Astrocyte of the cerebellum (primary cell): ENCODE results near the gene ZNF486.
A peak's percentile ranks its signal among the peaks of the same experiment; 100 is the strongest.
"Not testable (repeated sequence)": the region's sequence is repeated elsewhere in the genome, so short reads cannot be mapped to it uniquely, and the experiment has no call there.

Source experiments
- DNase-seq: peaks from one replicate; pipeline ENCODE4 v3.0.0-alpha.2; 2011; ENCODE audit warnings: low read depth
- H3K4me3 ChIP-seq: 2 replicates; pipeline ENCODE4 v1.5.1; 2011; ENCODE audit warnings: mild to moderate bottlenecking, low read depth, low read length, moderate library complexity
- CTCF ChIP-seq: IDR thresholded peaks from 2 replicates; pipeline ENCODE4 v1.5.1; 2012; ENCODE audit warnings: low read length, low read depth, moderate library complexity, mild to moderate bottlenecking; ENCODE audit errors: missing control alignments
- in situ Hi-C: cut with HindIII; loops from 2 replicates; pipeline ENCODE4 v1.10.0; 2017; ENCODE audit warnings: low sequenced_read_pairs

ZNF486 gene

GRCh38 chr19:20154636-20155035 lies 12.4 kb upstream of the ZNF486 start:
- TF ChIP-seq CTCF = no peak
- in situ Hi-C loops = no loop called here
- no peak overlapping the region for H3K4me3 ChIP-seq
- no peak for DNase-seq

- no peak for TF ChIP-seq CTCF
- no peak for DNase-seq
- in situ Hi-C loops = no loop called here
- no peak overlapping the region for H3K4me3 ChIP-seq
These were observed 4.2 kb upstream of the ZNF486 start for GRCh38 chr19:20162821-20163220.

GRCh38 chr19:20164456-20164855 lies 2.6 kb upstream of the ZNF486 start:
- TF ChIP-seq CTCF = no peak
- in situ Hi-C loops = no loop called here
- no peak overlapping the region for H3K4me3 ChIP-seq
- no peak for DNase-seq

GRCh38 chr19:20165971-20166592 lies 932 bp upstream of the ZNF486 start:
- in situ Hi-C loops = no loop called here
- H3K4me3 ChIP-seq = no peak overlapping the region
- TF ChIP-seq CTCF = no peak
- DNase-seq = no peak

- peak overlapping the region; percentile 79 for H3K4me3 ChIP-seq
- in situ Hi-C loops = no loop called here
- DNase-seq = peak; percentile 5
- no peak for TF ChIP-seq CTCF
These were observed 673 bp downstream of the ZNF486 start for GRCh38 chr19:20167651-20168122.

GRCh38 chr19:20171285-20171684 lies 4.3 kb downstream of the ZNF486 start:
- in situ Hi-C loops = no loop called here
- no peak overlapping the region for H3K4me3 ChIP-seq
- DNase-seq = no peak
- TF ChIP-seq CTCF = no peak

GRCh38 chr19:20175848-20176247 lies 8.8 kb downstream of the ZNF486 start:
- in situ Hi-C loops, H3K4me3 ChIP-seq, DNase-seq: not testable (repeated sequence)

GRCh38 chr19:20179956-20180355 lies 12.9 kb downstream of the ZNF486 start:
- DNase-seq, H3K4me3 ChIP-seq, in situ Hi-C loops: not testable (repeated sequence)
